Activated T-helper 1 cell treated with anti-CD3 and anti-CD28 coated beads, Interleukin-2, amount 50 U/mL, for 16 hours (primary cell): ENCODE results near the gene ARL6IP4.

Source experiments
- DNase-seq, 2 donors: peaks; one replicate each; pipeline ENCODE4 v3.0.0-alpha.2; 2020; ENCODE audit warnings: low read depth in 1 of 2, low spot score in 1 of 2

Gene ARL6IP4

GRCh38 chr12:122958198-122958888, 22.1 kb upstream of the ARL6IP4 start:
- DNase-seq: no peak

- DNase-seq: no peak
These were observed 20.8 kb upstream of the ARL6IP4 start for GRCh38 chr12:122959566-122960192.

GRCh38 chr12:122960193-122960569, 20.3 kb upstream of the ARL6IP4 start:
- no peak for DNase-seq

GRCh38 chr12:122961531-122962329, 18.8 kb upstream of the ARL6IP4 start:
- DNase-seq: no peak

- DNase-seq: no peak
These were observed 16.6 kb upstream of the ARL6IP4 start for GRCh38 chr12:122963941-122964265.

- DNase-seq: no peak
These were observed 15.8 kb upstream of the ARL6IP4 start for GRCh38 chr12:122964439-122965257.

- no peak for DNase-seq
These were observed 15.1 kb upstream of the ARL6IP4 start for GRCh38 chr12:122965321-122965751.

- peak; percentile 91 to 94 for DNase-seq
These were observed 14.4 kb upstream of the ARL6IP4 start, which contains the start of gene ABCB9 for GRCh38 chr12:122965851-122966742. ABCB9 (minus strand) TSS chr12:122966463; CDS start chr12:122960235, 6,228 bp downstream.

- no peak for DNase-seq
These were observed 13.5 kb upstream of the ARL6IP4 start for GRCh38 chr12:122966743-122967550.

GRCh38 chr12:122968104-122968503, 12.4 kb upstream of the ARL6IP4 start:
- no peak for DNase-seq

GRCh38 chr12:122969676-122970075, 10.8 kb upstream of the ARL6IP4 start:
- no peak for DNase-seq

GRCh38 chr12:122974274-122974891, 6.1 kb upstream of the ARL6IP4 start:
- DNase-seq: peak; percentile 98 to 99

GRCh38 chr12:122974892-122975789, 5.3 kb upstream of the ARL6IP4 start, which contains the start of gene OGFOD2:
OGFOD2 (plus strand) TSS chr12:122975244; CDS start chr12:122975252, 8 bp downstream.
- DNase-seq: peak; percentile 86 to 90

GRCh38 chr12:122975790-122976647, 4.5 kb upstream of the ARL6IP4 start:
- no peak for DNase-seq

- no peak for DNase-seq
These were observed 3.9 kb upstream of the ARL6IP4 start for GRCh38 chr12:122976648-122976975.

GRCh38 chr12:122977153-122977552, 3.3 kb upstream of the ARL6IP4 start:
- no peak for DNase-seq
